ENCODE measurements around the gene GRK3. TPM values are rescaled to one million over a fixed set of nuclear protein-coding genes. Genes with fewer than 3 reads are reported as not detected.

Gene GRK3
- total RNA-seq, 1 donor from 2014 or later = 0.20 TPM

DNA sequence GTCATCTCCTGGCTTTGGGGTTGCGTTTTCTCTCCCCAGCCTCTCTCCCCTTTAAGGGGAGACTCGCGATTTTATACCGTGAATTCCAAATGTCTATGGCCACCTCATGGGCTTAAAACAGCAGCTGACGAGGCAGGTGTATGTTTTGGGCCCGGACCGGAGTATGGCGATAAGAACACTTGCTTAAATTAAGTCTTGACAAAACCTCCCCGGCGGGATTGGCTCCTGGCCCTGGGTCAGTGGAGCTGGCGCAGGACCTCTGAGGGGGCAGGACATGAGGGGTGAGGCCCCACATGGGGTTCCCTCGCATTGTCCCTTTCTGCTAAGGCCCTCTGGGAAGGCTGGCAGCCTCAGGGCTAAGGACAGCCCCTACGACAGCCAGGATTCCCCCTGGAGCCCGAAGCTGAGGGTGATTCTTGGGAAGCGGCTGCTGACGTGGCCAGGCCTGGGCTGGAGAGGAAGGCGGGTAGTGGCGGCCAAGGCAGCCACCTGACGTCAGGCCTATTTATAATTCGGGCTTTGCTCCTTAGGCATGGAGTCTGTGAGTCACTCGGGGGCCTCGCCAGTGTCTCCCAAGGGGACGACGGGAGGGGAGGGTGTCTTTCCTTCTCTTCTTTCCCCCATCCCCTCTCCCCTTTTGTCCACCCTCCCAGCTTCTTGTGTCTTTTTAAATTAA is 190.2 kb downstream of the GRK3 start:
- peak; percentile 75 for DNase-seq (ENCODE audit: low read depth, low spot score)

DNA sequence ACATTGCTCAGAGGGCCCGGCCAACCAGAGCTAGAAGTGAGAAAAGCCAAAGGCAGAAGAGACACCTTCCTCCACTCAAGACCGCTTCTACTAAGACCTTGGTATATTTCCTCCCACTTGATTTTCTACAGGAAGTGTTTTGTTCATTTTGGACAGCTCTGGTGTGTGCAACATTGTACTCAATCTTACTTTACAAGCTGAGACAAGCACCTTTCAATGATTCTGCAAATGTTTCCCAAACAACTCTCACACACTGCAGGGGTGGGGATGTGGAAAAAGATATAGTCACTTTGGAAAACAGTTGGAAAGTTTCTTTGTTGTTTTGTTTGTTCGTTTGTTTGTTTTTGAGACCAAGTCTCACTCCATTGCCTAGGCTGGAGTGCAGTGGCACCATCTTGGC is 193.2 kb downstream of the GRK3 start:
- no peak for DNase-seq (ENCODE audit: low read depth, low spot score)

DNA sequence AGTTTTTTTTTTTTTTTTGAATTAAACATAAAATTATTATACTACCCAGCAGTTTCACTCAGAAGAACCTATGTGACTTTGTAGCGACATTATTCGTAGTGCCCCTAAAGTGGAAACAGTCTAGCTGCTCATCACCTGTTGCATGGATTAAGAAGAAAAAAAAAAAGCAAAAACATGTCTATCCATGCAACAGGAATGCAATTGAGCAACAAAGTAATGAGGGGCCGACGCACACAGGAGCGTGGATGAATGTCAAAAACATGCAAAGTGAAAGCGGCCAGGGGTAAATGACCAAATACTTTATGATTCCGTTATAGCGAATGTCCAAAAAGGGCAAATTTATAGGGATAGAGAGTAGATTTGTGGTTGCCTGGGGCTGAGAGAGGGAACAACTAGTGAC is 193.8 kb downstream of the GRK3 start:
- no peak for DNase-seq (ENCODE audit: low read depth, low spot score)

DNA sequence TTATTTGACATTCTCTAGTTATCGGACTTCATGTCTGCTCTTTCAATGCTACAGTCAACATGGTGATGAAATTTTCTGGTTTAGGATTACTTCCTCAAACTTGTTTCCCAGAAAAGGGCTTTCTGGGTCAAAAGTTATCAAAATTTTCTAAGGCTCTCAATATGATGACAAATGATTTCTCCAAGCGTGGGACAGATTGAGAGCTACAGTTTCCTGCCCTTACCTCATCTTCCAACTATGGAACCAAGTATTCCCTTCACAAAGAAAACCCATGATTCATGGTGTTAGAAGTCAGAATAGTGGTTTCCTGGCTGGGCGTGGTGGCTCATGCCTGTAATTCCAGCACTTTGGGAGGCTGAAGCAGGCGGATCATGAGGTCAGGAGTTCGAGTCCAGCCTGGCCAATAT is 195.4 kb downstream of the GRK3 start:
- peak; percentile 97 for DNase-seq (ENCODE audit: low read depth, low spot score)

DNA sequence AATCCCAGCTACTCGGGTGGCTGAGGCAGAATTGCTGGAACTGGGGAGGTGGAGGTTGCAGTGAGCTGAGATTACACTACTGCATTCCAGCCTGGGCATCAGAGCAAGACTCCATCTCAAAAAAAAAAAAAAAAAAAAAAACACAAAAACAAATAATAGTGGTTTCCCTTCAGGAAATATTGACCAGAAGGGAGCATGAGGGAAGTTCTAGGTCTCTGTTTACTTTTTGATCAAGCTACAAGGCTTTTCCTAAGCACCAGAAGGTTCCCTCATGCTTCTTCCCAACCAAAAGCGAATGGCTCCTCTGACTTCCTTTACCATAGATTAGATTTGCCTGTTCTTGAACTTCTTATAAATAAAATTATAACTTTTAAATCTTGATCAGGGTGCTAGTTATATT is 195.8 kb downstream of the GRK3 start:
- no peak for DNase-seq (ENCODE audit: low read depth, low spot score)

DNA sequence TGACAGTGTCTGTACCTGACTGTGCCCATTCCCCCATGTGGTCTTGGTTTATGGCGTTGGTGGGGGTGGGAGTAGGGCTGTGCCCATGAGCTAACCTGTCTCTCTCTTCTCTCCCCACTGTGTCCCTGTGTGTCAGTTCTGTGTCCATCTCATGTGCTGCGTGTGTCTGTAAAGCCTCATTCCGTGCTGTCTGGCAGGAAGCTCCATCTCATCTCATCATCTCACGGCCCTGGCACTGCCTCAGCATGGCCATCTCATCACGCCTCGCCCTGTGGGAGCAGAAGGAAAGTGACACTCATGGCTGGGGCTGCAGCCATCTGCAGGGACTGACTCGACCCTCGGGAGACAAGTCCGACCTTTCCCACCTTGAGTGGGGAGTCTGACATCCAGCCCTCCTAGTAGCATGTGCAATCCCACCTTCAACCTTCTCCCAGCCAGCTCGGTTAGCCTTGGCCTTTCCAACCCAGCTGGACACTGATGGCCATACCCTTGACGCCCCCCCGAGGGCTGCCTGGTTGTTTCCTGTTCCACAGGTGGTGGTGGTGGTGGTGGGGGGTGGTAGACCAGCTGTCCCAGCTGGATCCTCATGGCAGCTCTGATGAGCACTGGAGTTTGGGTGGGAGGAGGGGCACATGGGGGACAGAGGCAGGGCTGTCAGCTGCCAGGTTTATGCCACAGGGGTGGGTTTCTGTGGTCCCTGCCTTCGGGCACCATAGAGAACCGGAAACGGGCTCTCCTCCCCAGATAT is 196.5 kb downstream of the GRK3 start:
- no peak for DNase-seq (ENCODE audit: low read depth, low spot score)

DNA sequence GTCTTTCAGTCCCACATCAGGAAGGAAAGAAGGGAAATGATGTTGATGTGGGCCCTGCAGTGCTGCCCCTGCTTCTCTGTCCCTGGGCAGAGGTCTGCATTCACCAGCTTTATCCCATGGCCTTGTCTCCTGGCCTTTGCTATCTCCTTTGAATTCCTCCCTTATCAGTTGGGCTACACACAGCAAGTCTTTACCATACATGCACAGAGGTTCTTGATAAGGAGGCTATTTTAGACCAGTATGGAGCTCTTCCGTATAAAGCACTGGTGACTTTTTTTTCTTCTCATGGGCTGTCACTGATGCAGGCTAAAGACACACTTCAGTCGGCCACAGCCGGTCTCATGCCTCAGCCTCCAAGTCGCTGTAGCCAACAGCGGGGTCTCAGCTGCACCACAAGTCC is 197.7 kb downstream of the GRK3 start:
- no peak for DNase-seq (ENCODE audit: low read depth, low spot score)

DNA sequence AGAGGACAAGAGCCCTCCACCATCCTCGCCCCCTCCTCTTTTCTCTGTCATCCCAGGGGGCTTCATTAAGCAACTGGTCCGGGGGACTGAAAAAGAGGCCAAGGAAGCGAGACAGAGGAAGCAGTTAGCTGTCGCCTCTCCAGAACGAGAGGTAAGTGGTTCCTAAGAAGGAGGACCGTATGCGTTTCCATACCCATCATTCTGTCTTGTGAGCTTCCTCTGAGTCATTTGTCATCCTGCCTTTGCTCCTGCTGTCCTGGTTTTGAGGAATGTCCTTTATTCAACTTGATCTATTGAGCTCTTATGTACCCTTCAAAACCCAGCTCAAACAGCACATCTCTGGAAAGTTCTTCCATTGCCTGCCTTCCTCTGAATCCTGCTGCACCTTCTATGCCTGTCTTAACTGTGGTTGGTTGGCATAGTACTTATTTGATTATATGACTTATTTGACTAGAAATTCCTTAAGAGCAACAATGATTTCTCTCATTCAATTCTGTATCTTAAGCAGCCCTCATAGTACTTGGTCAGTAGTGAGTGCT is 198.8 kb downstream of the GRK3 start:
- no peak for DNase-seq (ENCODE audit: low read depth, low spot score)

DNA sequence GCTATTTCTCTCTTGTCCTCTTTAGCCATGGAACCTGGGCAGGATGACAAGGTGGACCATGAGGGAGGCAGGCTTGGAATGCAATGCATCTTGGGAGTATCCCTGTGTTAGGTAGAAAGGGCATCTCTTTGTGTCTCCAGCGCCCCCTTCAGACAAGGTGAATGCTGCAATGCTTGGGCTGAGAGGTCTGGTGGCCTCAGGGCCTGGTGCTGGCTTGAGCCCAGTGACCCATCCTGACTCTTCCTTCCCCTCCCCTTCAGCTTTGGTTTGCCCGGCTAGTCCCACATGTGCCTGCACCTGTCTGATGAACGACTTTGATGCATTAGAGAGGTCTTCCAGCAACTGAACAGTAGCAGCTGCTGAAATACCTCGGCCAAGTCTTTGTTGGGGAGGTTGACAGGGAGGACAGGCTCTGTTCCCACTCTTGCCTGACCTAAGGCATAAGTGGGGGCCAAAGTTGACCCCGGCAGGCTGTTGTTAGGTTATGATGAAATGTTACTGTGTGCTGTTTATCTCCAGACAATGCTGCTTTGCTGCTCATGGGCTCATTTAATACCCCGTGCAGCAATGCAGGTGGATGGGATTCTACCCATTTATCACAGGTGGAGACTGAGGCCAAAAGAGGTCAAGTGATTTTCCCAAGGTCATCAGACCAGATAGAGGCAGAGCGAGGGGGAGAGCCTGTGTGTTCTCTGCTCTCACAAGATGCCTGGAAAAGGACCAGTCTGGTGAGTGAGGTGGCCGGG is 200.0 kb downstream of the GRK3 start:
- DNase-seq (ENCODE audit: low read depth, low spot score) = no peak

DNA sequence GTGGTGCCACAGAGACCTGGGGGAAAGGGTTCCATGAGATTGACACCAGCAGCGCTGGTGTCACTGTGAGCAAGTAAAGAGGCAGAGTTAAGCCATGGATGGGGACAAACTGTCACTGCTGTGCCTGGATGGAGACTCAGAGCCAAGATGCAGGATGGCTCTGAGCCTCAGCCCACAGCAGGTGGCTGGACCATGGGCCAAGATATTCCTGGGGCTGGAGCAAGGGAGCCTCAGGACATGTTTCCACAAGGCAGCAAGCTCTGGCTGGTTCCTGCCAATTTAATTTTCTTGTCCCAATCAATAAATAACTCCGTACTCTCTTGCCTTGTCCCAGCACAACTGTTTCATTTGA is 200.5 kb downstream of the GRK3 start:
- no peak for DNase-seq (ENCODE audit: low read depth, low spot score)

DNA sequence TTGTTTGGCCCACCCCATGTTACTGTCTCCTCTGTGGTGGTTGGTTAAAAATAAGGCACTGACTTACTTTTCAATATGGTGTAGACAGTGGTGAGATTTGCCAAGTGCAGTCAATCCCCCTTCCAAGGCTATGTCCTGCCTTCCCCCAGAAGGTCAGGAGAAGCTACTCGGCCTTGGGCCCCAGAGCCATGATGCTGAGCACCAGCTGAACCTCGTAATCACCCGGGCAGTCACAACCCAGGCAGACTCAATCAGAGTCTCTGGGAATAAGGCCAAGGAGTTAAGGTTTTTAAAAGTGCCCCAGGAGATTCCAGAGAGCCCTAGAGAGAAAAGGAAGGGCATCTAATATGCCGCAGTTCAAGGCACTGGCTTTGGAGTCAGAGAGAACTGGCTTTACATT is 201.3 kb downstream of the GRK3 start:
- no peak for DNase-seq (ENCODE audit: low read depth, low spot score)

DNA sequence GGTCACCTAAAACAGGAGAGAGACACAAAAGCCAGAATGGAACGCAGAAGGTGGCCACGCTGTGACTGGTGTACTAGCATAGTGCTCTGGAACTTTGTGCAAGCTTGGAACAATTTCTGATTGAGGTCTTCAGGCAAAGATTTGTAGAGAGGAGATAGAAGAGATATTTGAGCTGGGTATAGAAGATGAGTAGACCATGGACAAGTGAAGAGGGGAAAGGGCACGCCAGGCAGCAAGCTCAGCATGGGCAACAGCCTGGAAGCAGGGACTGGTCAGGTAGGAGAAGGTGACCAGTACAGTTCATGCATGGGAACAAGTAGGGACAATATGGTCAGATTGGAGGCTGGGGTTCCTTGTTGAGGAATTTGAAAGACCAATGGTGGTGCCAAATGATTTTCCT is 201.9 kb downstream of the GRK3 start:
- DNase-seq (ENCODE audit: low read depth, low spot score) = no peak

DNA sequence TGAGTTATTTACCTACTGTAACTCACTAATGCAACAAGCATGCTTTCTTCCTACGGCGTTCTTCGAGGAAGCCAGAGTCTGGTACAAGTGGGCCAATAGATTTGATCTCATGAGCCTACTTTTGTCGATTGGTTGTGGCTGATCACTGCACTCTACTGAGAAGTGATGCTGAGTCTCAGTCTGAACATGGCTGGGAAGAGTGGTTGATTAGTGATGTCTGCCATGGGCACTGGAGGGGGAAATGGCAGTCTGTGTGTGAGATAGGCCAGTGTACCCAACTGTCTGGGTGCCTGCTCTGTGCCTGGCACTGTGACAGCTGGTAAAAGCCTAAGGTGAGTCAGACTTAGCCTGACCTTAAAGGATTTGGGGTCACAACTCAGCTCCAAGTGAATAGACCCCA is 205.9 kb downstream of the GRK3 start:
- DNase-seq (ENCODE audit: low read depth, low spot score) = no peak

DNA sequence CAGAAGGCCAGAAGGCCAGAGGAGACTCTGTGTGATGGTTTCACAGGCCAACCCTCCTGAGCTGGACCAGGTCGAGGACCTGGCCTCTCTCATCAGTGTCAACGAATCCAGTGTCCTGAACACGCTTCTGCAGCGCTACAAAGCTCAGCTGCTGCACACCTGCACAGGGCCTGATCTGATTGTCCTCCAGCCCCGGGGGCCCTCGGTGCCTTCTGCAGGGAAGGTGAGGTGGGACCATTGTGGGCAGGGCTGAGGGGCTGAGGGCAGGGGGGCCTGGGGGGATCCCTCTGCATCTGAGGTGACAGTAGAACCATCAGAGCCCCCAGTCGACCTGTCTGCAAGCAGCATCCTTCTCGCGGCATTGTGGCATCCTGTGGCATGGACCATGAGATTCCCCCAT is 207.8 kb downstream of the GRK3 start:
- no peak for DNase-seq (ENCODE audit: low read depth, low spot score)

DNA sequence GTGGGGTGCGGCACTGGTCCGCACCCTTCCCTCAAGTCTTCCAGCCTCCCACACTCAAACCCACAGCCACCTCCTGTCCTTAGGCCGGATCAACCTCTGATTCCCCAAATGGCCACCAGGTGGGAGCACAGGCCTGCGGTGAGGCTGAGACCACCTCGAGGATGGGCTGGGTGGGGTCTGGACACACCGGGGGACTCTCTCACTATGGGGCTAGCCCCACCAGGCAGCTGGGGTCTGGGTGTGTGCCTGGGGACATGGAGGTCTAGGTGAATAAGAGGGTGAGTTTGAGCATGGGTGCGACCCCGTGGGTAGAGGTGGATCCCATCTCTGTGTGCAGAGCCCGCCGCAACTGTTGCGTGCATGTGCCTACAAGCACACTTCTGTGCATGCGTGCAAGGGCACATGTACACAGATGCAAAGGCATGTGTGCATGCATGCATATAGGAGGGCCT is 210.1 kb downstream of the GRK3 start:
- DNase-seq (ENCODE audit: low read depth, low spot score) = no peak

DNA sequence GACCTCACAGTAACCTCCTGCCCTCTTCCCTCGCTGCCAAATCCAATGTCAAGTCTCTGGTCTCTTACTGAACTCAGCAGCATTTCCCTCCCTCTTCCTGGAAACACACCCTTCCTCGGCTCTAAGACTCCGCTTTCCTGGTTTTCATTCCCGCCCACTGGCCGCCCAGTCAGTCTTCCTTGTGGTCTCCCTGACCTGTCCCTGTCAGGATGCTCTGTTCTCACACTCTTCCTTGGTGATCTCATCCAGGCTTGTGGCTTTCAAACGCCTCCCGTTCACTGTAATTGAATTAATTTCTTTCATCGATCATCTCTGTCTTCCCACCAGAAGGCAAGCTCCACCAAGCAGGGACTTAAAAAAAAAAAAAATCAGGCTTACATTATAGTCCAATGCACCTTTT is 211.1 kb downstream of the GRK3 start:
- no peak for DNase-seq (ENCODE audit: low read depth, low spot score)

DNA sequence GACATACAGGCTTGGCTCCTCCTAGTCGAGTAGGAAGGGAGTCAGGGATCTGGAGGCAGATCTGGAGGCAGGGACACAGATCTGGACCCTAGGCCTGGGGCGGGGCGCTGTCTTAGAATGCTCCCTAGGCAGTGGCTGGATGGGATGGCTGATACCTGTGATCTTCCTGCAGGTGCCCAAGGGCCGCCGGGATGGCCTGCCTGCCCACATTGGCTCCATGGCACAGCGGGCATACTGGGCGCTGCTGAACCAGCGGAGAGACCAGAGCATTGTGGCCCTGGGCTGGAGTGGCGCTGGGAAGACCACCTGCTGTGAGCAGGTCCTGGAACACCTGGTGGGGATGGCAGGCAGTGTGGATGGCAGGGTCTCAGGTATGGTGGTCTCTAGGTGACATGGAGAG is 212.9 kb downstream of the GRK3 start:
- no peak for DNase-seq (ENCODE audit: low read depth, low spot score)

DNA sequence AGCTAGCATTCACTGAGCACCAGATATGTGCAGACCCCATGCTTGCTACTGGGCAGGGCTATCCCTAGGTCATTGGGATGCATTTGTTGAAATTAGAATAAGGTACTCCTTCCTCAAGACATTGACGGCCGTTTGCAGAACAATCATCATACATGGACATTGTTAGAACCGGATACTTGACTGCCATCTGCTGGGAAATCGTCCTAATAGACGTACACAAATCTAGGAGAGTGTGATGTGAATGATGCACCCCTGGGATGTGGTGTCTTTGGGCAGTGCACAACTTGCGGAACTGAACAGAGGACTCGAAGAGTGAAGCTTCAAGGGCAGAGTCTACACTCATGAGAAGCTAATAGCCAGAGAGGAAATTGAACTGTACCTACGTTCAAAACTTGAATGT is 213.4 kb downstream of the GRK3 start:
- no peak for DNase-seq (ENCODE audit: low read depth, low spot score)
